HepG2 (cell line): ENCODE results near the gene SCGB3A1. TPM values are rescaled to one million over a fixed set of nuclear protein-coding genes. Genes with fewer than 3 reads are reported as not detected.

ENCODE experiments used
- ATAC-seq: fragments of 200-7000 bp; cut with Tn5 transposase; 3 replicates; pipeline ENCODE4 v1.9.1; 2020; ENCODE audit warnings: mild to moderate bottlenecking, moderate library complexity
- BruUV-seq: library from RNA; stranded (reverse); fragments of 400-500 nt; replicated peaks from 2 replicates; lab custom pipeline; 2021; lab: Mats Ljungman, UMichigan
- CTCF ChIA-PET: fragments of 300-600 bp; formaldehyde crosslinking; extraction: SDS; loops from one replicate; lab custom pipeline; 2021; ENCODE audit warnings: low total read pairs, inconsistent platforms, low intra/inter-chr PET ratio; lab: Yijun Ruan, JAX
- POLR2A ChIA-PET: fragments of 350-600 bp; sonication (Branson Sonifier 250); formaldehyde crosslinking; loops from one replicate; lab custom pipeline; 2020; ENCODE audit warnings: antibody characterized with exemption, inconsistent platforms; lab: Yijun Ruan, JAX
- DNase-seq: peaks from one replicate; pipeline ENCODE4 v3.0.0-alpha.2; 2015; ENCODE audit warnings: low spot score
- FAIRE-seq: peaks from 3 replicates; lab custom pipeline; 2011; peaks lifted over from hg19 to GRCh38; lab: Jason Lieb, UNC
- H2AFZ ChIP-seq: one replicate; pipeline ENCODE4 v1.6.1; 2011; ENCODE audit warnings: low read length, inconsistent platforms
- H3K27ac ChIP-seq: fragments of 300-600 bp; 3 replicates; pipeline ENCODE4 v1.8.0; 2011; ENCODE audit warnings: mixed run types, mild to moderate bottlenecking, mixed read lengths, low read length, inconsistent platforms; ENCODE audit not compliant: insufficient read depth; ENCODE audit errors: extremely low read length
- H3K27me3 ChIP-seq, 2 experiments: fragments of 200-600 bp in 1 of 2; 2 replicates in 1 of 2; 3 replicates in 1 of 2; pipeline versions ENCODE4 v1.6.0 to v1.8.0; 2011; ENCODE audit warnings: low read length in 2 of 2, mild to moderate bottlenecking in 2 of 2, moderate library complexity in 2 of 2, inconsistent platforms in 1 of 2; ENCODE audit not compliant: insufficient read depth in 2 of 2, control insufficient read depth in 1 of 2
- H3K36me3 ChIP-seq, 2 experiments: fragments of 200-600 bp in 1 of 2; replicated peaks in 1 of 2; 2 replicates in 1 of 2; 3 replicates in 1 of 2; pipeline versions ENCODE4 v1.5.1 to v1.8.0; 2011; ENCODE audit warnings: low read length in 2 of 2, inconsistent platforms in 1 of 2; ENCODE audit not compliant: insufficient read depth in 2 of 2, control insufficient read depth in 1 of 2
- H3K4me1 ChIP-seq: 2 replicates; pipeline ENCODE4 v1.5.1; 2012; ENCODE audit warnings: low read length, inconsistent platforms; ENCODE audit not compliant: insufficient read depth
- H3K4me2 ChIP-seq: 2 replicates; pipeline ENCODE4 v1.6.0; 2011; ENCODE audit warnings: low read depth, low read length, inconsistent platforms
- H3K4me3 ChIP-seq, 3 experiments: fragments of 200-600 bp in 1 of 3; sonication (generic), shearing (Covaris generic) in 1 of 3; replicated peaks in 1 of 3; 2 replicates each; pipeline ENCODE4 v1.5.1; 2011 to 2016; ENCODE audit warnings: low read length in 3 of 3, inconsistent platforms in 2 of 3, low read depth in 2 of 3, mild to moderate bottlenecking in 2 of 3, control low read depth in 1 of 3, mixed read lengths in 1 of 3; ENCODE audit not compliant: insufficient read depth in 1 of 3
- H3K79me2 ChIP-seq: one replicate; pipeline ENCODE4 v1.6.1; 2011; ENCODE audit warnings: low read length, inconsistent platforms; ENCODE audit not compliant: insufficient read depth
- H3K9ac ChIP-seq: 2 replicates; pipeline ENCODE4 v1.6.0; 2011; ENCODE audit warnings: mild to moderate bottlenecking, low read depth, low read length, inconsistent platforms; ENCODE audit not compliant: insufficient read depth
- H3K9me3 ChIP-seq: 2 replicates; pipeline ENCODE4 v1.5.1; 2012; ENCODE audit warnings: mild to moderate bottlenecking, low read length
- H4K20me1 ChIP-seq: 2 replicates; pipeline ENCODE4 v1.6.0; 2011; ENCODE audit warnings: inconsistent platforms, mild to moderate bottlenecking, low read length, moderate library complexity; ENCODE audit not compliant: insufficient read depth
- AGO2 ChIP-seq: fragments of 200-400 bp; formaldehyde crosslinking; optimal IDR thresholded peaks from 2 replicates; pipeline ENCODE3; 2017; ENCODE audit warnings: mild to moderate bottlenecking, low read depth, low read length, moderate library complexity
- ATF5 ChIP-seq: sonication (generic); formaldehyde crosslinking; IDR thresholded peaks from 2 replicates; pipeline ENCODE4 v1.4.0; 2020; ENCODE audit warnings: mild to moderate bottlenecking, low read depth, missing genetic modification reagents
- BRF2 ChIP-seq: sonication (generic); formaldehyde crosslinking; IDR thresholded peaks from 2 replicates; pipeline ENCODE4 v1.8.1; 2022; ENCODE audit warnings: mild to moderate bottlenecking, missing genetic modification reagents
- IKZF5 ChIP-seq: IDR thresholded peaks from 2 replicates; pipeline ENCODE4 v1.6.1; 2018; ENCODE audit warnings: missing genetic modification reagents, mild to moderate bottlenecking, missing compliant biosample characterization
- ZBTB44 ChIP-seq: sonication (generic); formaldehyde crosslinking; IDR thresholded peaks from 2 replicates; pipeline ENCODE4 v1.4.0; 2020; ENCODE audit warnings: missing genetic modification reagents
- ZNF598 ChIP-seq: sonication (generic); formaldehyde crosslinking; IDR thresholded peaks from 2 replicates; pipeline ENCODE4 v1.5.1; 2020; ENCODE audit warnings: mild to moderate bottlenecking, missing genetic modification reagents, borderline replicate concordance
- WGBS: methylation state at CpG from one replicate; pipeline ENCODE4 v1.1.6; 2017; ENCODE audit warnings: low lambda C conversion rate; 5-methylcytosine and 5-hydroxymethylcytosine counted together
- in situ Hi-C: cut with HindIII; loops from 2 replicates; pipeline ENCODE4 v1.10.0; 2017; ENCODE audit warnings: low pct_unique_long_range_greater_than_20kb; ENCODE audit not compliant: extremely low pct_ligation_motif_present
- intact Hi-C: fragments of 100-400 bp; cut with micrococcal nuclease; formaldehyde crosslinking; loops from one replicate; pipeline ENCODE4 v1.10.0; 2022; ENCODE audit not compliant: unreplicated experiment
- polyA plus RNA-seq, 8 experiments: library from polyadenylated mRNA; depleted of rRNA in 3 of 8; stranded (reverse) in 7 of 8; unstranded in 1 of 8; fragments of >200 nt; fragmentation: Illumina TruSeq in 4 of 8; extraction: Trizol in 4 of 8; gene quantifications; 2 replicates each; pipeline versions ENCODE4 v1.2.1 to v1.2.3, GENCODE V29; 2011 to 2016; ENCODE audit warnings: low read depth in 4 of 8, missing spikeins in 1 of 8, mixed read lengths in 1 of 8; ENCODE audit not compliant: insufficient read depth in 1 of 8
- total RNA-seq, 5 experiments: library from RNA; depleted of rRNA; stranded (reverse); fragments of >200 nt; fragmentation: Illumina TruSeq; extraction: Trizol; gene quantifications; 2 replicates each; pipeline ENCODE4 v1.2.3, GENCODE V29; 2016; ENCODE audit warnings: low read depth in 1 of 5

Gene SCGB3A1
- total and polyA plus RNA-seq, 2 of the 13 experiments (the other 11 are each of a cell fraction or from before 2014, with no cell fraction given) = not detected

GRCh38 chr5:180637962-180638680, 46.8 kb upstream of the SCGB3A1 start (continued):
- TF ChIP-seq ZNF598 (CRISPR knock-in tag) (no peak), BRF2 (CRISPR knock-in tag) (no peak)

- in situ Hi-C loops = no loop called here
- intact Hi-C loops = no loop called here
- no peak overlapping the region for H2AFZ ChIP-seq
- no peaks in the 10 kb centered on the region for H3K79me2 ChIP-seq
- H4K20me1 ChIP-seq = no peaks in the 10 kb centered on the region
- no peak overlapping the region for H3K4me3 ChIP-seq
- BruUV-seq = no TSS peak
- peaks cover 7 to 36% of the 10 kb centered on the region in 2 experiments; a peak in 4 of 5 replicates for H3K27me3 ChIP-seq
- TF ChIP-seq ZBTB44 (CRISPR knock-in tag) (no peak), ATF5 (CRISPR knock-in tag) (no peak), IKZF5 (no peak), AGO2 (no peak)
- WGBS = 36% methylated on average over 18 of the region's 18 CpGs
- H3K9me3 ChIP-seq = no peaks in the 10 kb centered on the region
- H3K4me2 ChIP-seq = no peak overlapping the region
- DNase-seq (no peak), FAIRE-seq (no peak), ATAC-seq (no peak)
- H3K9ac ChIP-seq = no peak overlapping the region
- no peaks in the 10 kb centered on the region for H3K36me3 ChIP-seq
- no peaks in the 10 kb centered on the region for H3K4me1 ChIP-seq
- ChIA-PET POLR2A (no interaction called here), CTCF (no interaction called here)
- no peak overlapping the region for H3K27ac ChIP-seq
Measured at GRCh38 chr5:180636403-180637075, 45.2 kb upstream of the SCGB3A1 start.
